HG02759 (cell line): Measurements from ENCODE around the gene AJAP1.

ENCODE experiments used
- ATAC-seq: cut with Tn5 transposase; IDR thresholded peaks from one replicate; pipeline ENCODE4 v1.9.1; 2021; ENCODE audit warnings: mild to moderate bottlenecking, moderate library complexity; ENCODE audit not compliant: unreplicated experiment

Gene AJAP1

GRCh38 chr1:4697801-4698200 is 43.4 kb downstream of the AJAP1 start:
- ATAC-seq = no peak

- ATAC-seq = no peak
Measured at GRCh38 chr1:4698911-4699310, 44.5 kb downstream of the AJAP1 start.

GRCh38 chr1:4699376-4700301 is 45.2 kb downstream of the AJAP1 start:
- ATAC-seq = no peak

DNA sequence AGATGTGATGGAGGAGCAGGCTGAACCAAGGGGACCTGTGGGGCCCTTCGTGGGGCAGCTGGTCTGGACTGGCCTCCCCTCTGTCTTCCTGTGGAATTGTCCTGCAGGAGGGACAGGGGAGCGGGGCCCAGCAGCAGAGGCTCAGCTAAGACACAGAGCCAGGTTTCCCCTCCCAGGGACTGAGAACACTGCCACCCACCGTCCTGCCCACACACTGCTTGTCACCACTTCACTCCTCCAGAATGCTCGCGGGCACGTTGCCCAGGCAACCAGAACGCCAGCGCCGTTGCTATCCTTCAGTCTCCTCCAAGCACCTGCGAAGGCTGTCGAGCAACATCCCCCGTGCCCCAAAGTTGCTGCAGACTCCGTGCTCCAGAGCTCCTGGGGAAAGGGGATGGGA is 46.4 kb downstream of the AJAP1 start:
- no peak for ATAC-seq

- ATAC-seq = no peak
Measured at GRCh38 chr1:4701276-4701675, 46.9 kb downstream of the AJAP1 start.

- ATAC-seq = no peak
Measured at GRCh38 chr1:4702464-4702863, 48.1 kb downstream of the AJAP1 start.

DNA sequence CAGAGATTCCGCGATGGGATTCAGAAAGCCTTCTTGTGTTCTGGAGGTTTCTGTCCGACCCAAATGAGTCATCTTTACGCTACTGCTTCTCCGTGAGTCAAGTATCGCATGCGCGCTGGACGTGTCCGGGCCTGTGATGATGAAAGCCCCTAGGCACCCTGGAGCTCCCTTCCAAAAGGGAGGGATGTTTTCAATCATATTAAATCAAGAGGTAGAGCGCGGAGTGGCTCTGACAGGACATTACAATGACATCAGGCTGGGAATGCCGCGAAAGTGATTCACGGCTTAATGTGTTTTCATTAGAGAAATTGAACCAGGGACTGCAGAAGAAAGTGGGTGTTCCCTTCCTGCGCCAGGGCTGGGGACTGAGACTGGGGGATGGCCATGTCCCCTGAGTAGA is 48.5 kb downstream of the AJAP1 start:
- no peak for ATAC-seq

DNA sequence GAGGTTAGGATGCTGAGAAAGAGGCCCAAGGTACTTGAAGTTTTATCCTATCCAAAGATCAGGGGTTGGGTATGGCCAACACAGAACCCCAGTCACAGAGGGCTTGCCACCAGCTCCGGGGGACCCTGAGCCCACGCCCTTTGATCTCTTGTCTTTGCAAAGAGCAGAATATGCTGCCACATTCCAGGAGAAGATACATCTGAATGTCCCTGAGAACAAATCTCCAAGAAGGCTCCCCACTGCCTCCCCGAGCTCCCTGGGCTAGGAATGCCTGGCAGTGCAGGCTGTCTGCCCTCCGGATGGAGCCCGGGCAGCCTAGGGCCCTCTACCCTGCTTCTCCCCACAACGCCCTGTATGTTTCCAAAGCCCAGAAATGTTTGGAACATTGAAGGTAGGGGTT is 49.2 kb downstream of the AJAP1 start:
- ATAC-seq = no peak

GRCh38 chr1:4708840-4709507 is 54.6 kb downstream of the AJAP1 start:
- ATAC-seq = no peak

DNA sequence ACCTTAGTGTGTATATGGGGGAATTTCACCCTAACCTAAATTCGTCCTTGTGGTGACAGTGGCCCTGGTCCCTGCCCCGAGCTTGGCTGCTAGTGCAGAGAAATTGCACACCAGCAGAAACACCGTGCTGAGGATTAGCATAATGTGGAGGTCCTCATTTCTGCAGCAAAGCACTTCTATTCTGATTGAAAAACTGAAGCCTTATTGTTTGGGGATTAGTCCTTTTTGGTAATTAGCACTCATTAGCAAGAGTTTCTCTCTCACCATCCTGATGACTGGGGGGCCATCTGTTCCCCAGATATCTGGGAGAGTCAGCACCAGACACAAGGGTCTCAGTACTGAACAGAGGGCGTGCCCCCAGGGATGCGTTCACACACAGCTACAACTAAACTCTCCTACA is 55.2 kb downstream of the AJAP1 start:
- no peak for ATAC-seq

DNA sequence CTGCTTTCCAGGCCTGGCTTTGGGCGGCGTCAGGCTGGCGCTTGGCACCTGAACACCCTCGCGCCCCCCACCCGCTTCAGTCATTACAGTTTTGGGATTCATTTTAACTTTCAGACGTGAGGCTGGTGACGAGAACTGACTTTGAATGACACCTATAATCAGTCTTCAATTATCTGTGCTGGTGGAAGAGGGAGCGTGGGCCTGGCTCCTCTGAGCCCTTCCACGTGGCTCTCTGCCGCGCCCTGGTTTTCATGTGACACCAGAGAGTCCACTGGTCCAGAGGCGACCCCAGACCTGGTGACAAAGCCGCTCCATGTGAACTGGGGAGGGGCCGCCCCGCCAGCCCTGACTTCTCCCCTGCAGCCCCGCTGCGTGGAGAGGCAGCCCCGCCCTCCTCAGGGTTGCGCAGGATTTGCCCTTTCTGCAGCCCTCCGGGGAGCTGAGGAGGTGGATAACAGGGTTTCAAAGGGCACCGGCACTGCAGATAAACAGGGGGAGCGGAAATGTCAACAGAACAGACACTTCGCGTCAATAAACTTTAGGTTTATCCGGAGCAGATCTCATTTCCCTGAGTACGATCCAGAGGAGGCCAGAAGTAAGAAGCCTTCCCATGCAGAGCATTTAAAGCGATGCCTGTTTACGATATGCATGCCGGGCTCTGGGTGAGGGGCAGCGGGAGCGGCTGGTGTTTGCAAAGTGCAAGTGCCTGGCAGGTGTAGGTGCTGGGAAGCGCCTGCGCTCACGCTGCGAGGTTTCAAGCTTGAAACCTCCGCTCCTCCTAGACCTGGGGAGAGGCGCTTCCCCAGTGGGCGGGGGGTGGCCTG is 56.4 kb downstream of the AJAP1 start:
- ATAC-seq = no peak

GRCh38 chr1:4711416-4712275 is 57.2 kb downstream of the AJAP1 start:
- no peak for ATAC-seq

DNA sequence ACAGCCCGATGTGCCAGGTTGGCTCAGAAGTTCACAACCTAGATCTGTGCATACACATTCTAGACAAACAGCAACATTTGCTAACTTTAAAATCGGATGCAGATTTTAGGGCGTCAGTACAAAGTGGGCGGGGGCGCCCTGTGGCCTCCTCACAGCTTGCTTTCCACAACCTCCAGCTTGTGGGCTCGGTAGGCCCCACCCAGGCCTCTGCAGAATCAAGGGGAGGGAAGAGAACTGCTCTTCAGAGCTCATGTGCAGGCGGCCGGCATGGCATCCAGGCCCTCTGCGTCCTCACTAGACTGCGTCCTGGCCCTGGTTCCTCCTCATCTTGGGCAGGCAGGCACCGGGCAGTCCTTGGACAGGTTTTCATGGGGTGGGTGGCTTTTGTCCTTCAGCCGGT is 59.3 kb downstream of the AJAP1 start:
- no peak for ATAC-seq

DNA sequence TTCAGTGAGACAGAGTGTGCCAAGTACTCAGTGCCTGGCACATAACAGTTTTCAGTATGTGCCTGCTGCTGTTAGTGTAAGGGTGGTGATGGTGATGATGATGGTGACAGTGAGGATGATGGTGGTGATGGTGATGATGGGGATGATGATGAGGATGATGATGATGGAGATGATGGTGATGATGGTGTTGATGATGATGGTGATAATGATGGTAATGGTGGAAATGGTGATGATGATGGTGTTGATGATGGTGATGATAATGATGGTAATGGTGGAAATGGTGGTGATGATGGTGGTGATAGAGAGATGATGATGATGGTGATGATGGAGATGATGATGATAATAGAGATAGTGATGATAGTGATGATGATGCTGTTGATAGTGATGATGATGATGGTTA is 62.0 kb downstream of the AJAP1 start:
- ATAC-seq = no peak

GRCh38 chr1:4718071-4718470 is 63.7 kb downstream of the AJAP1 start:
- no peak for ATAC-seq

- no peak for ATAC-seq
Measured at GRCh38 chr1:4723106-4723505, 68.7 kb downstream of the AJAP1 start.

- ATAC-seq = no peak
Measured at GRCh38 chr1:4724001-4724400, 69.6 kb downstream of the AJAP1 start.

- ATAC-seq = no peak
Measured at GRCh38 chr1:4724695-4725250, 70.4 kb downstream of the AJAP1 start.

DNA sequence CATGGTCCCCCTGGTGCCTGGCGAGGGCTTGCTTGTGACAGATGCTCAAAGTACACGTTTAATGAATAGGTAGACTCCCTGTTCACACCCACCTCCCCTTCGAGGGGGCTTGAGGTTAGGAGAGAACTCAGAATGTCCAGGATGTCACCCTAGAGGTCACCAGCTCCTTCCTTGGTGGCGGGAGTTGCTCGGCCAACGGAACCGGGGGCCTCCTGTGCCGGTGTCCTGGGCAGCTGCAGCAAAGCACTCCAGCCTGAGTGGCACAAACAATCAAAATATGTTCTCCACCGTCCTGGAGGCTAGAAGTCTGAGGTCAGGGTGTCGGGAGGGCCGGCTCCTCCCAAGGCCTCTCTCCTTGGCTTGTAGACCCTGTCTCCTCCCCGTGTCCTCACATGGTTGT is 71.0 kb downstream of the AJAP1 start:
- no peak for ATAC-seq

DNA sequence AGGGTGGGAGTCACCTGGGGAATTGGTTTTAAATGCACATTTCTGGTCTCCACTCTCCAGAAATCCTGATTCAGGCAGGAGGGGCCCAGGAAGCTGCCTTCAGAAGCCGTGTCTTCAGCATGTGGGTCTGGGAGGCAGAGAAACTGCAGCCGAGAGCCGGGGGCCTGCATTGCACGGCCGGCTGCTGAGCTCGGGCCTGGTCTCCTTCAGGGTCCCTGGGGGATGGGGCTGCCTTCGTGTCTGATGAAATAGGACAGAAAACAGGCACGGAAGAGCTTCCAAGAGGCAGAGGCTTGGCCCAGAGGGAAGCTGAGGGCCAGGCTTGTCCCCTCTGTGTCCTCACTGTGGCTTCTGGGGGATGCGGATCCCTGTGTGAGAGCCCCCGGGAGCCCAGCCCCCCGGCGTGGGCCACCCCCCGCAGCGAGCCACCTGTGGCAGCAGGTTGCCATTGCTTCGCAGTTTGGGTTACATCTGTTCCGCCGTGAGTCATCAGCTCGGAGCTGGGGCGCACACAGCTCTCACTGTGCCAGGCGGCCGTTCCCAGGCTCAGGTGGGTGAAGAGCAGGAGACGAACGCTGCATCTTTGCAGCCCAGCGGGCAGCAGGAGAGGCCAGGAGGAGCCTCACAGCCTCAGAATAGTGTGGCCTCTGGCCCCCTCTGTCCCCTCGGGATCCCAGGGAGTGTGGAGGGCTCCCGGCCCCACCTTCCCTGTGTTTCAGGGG is 72.4 kb downstream of the AJAP1 start:
- no peak for ATAC-seq
